Psoas muscle (tissue), 8 donors: ENCODE results near the gene OR1C1. TPM values are rescaled to one million over a fixed set of nuclear protein-coding genes. Genes with fewer than 3 reads are reported as not detected.
"Not testable (repeated sequence)": the region's sequence is repeated elsewhere in the genome, so short reads cannot be mapped to it uniquely, and the experiment has no call there.

Source experiments
- ATAC-seq, 4 donors: fragments of 200-7000 bp; cut with Tn5 transposase; one replicate each; pipeline ENCODE4 v1.9.1; 2020; ENCODE audit warnings: moderate library complexity in 3 of 4, mild to moderate bottlenecking in 2 of 4
- DNase-seq, 2 donors: peaks; one replicate each; pipeline ENCODE4 v3.0.0-alpha.2; 2020
- H3K27ac ChIP-seq: fragments of 200-600 bp; one replicate; pipeline ENCODE4 v1.8.0; 2022
- H3K27me3 ChIP-seq, 3 donors: fragments of 200-600 bp in 1 of 3; one replicate each; pipeline versions ENCODE4 v1.6.1 to v1.8.0; 2013 to 2022; ENCODE audit warnings: low read length in 2 of 3, mild to moderate bottlenecking in 2 of 3, moderate library complexity in 1 of 3; ENCODE audit not compliant: insufficient read depth in 3 of 3
- H3K36me3 ChIP-seq, 2 donors: fragments of 200-600 bp in 1 of 2; one replicate each; pipeline versions ENCODE4 v1.6.1 to v1.8.0; 2013 to 2022; ENCODE audit warnings: low read depth in 1 of 2, mild to moderate bottlenecking in 1 of 2, moderate library complexity in 1 of 2; ENCODE audit not compliant: insufficient read depth in 1 of 2
- H3K4me1 ChIP-seq: fragments of 200-600 bp; one replicate; pipeline ENCODE4 v1.8.0; 2022
- H3K4me3 ChIP-seq: fragments of 200-600 bp; one replicate; pipeline ENCODE4 v1.8.0; 2022; ENCODE audit warnings: mild to moderate bottlenecking
- H3K9me3 ChIP-seq: fragments of 200-600 bp; one replicate; pipeline ENCODE4 v1.8.0; 2022
- whole genome bisulfite sequencing, 3 donors: extraction: QIAGEN DNeasy Blood & Tissue Kit; methylation state at CpG; one replicate each; pipeline versions ENCODE4 v1.1.6 to v1.1.7; 2013; 5-methylcytosine and 5-hydroxymethylcytosine counted together
- intact Hi-C, 2 donors: fragments of 100-400 bp; cut with DNase I; formaldehyde crosslinking; loops; one replicate each; pipeline versions ENCODE4 v1.11.0 to v1.14.2; 2022
- polyA plus RNA-seq, 3 donors: library from polyadenylated mRNA; stranded (reverse); fragments of 200-250 nt; gene quantifications; one replicate each; pipeline ENCODE4 v1.2.3, GENCODE V29; 2013
- total RNA-seq, 4 donors: library from RNA; stranded (reverse); fragmentation: NEBNext Ultra II Directional in 2 of 4; extraction: Animal tissue kit (Norgen Biotek cat#: 25700) in 2 of 4; gene quantifications; one replicate each; pipeline versions ENCODE4 v1.2.1 to v1.2.4, GENCODE V29; 2021 to 2023
- TF ChIP-seq, protein P1 (sequence below): fragments of 200-600 bp; IDR thresholded peaks from one replicate; pipeline ENCODE4 v1.8.0; 2022; ENCODE audit warnings: antibody characterized with exemption
- donor health status: healthy with polysubstance abuse.
- donor health status: DM: no; HTN: no; CAD: no; lungs with moderate emphysema.
- donor health status: Bipolar disorder and iron deficiency.
- donor health status: healthy.
- donor health status: DM: yes; HTN: yes; CAD: no.
- donor health status: DM: no; HTN: no; CAD: no.
- donor health status: DM: no; HTN: no; CAD: no.
- donor health status: DM: yes; HTN: yes; CAD: no.

The OR1C1 gene
- total and polyA plus RNA-seq, 7 donors = not detected

DNA sequence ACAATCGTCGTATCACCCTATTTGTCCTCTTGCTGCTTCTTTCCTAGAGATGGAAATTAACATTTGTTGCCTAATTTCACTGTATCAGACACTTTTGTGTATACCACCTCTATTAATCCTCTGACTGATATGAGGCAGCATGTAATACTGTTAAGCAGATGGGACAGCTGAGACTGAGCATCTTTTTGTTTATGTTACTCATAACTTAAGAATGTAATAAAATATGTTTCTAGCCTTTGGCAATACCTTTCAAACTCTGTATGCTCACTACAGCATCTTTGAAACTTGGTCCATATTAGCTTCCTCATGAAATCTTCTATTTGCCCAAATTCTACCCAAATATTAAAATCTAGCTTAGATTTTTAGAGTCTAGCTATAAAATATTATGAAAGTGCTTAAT is 19.6 kb downstream of the OR1C1 start:
- H3K27me3 ChIP-seq = no peaks in the 10 kb centered on the region
- WGBS, 3 donors = 78 to 85% (median 81%) methylated on average over 2 of the region's 2 CpGs
- TF ChIP-seq, protein P1, sequence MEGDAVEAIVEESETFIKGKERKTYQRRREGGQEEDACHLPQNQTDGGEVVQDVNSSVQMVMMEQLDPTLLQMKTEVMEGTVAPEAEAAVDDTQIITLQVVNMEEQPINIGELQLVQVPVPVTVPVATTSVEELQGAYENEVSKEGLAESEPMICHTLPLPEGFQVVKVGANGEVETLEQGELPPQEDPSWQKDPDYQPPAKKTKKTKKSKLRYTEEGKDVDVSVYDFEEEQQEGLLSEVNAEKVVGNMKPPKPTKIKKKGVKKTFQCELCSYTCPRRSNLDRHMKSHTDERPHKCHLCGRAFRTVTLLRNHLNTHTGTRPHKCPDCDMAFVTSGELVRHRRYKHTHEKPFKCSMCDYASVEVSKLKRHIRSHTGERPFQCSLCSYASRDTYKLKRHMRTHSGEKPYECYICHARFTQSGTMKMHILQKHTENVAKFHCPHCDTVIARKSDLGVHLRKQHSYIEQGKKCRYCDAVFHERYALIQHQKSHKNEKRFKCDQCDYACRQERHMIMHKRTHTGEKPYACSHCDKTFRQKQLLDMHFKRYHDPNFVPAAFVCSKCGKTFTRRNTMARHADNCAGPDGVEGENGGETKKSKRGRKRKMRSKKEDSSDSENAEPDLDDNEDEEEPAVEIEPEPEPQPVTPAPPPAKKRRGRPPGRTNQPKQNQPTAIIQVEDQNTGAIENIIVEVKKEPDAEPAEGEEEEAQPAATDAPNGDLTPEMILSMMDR = no peak
- no peaks in the 10 kb centered on the region for H3K36me3 ChIP-seq
- ATAC-seq (no peak), DNase-seq (no peak)
- intact Hi-C loops = no loop called here
- H3K9me3 ChIP-seq = no peaks in the 10 kb centered on the region
- no peak overlapping the region for H3K27ac ChIP-seq
- no peak overlapping the region for H3K4me3 ChIP-seq
- H3K4me1 ChIP-seq = no peaks in the 10 kb centered on the region

DNA sequence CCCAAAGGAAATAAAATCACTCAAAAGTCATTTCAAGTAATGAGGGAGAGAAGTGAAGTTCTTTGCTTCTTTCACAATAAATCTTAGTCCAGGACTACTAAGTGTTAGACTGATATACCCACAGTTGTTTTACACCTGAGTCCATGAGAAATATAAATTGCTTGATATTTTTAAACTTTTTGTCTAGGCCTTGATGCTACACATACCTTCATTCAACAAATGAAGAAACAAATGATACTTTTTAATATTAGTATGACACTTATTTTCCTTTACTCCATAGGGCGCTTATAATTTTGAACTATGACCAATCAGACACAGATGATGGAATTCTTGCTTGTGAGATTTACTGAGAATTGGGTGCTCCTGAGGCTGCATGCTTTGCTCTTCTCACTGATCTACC is 22.0 kb downstream of the OR1C1 start, which contains the start of gene OR14K1:
Gene OR14K1, plus strand, starts transcription at position 301 of the 400 bp plus-strand sequence. Its CDS starts 0 bp downstream, at position 301.
- Histone ChIP-seq H3K9me3 (no peaks in the 10 kb centered on the region), H3K27me3 (no peaks in the 10 kb centered on the region), H3K36me3 (no peaks in the 10 kb centered on the region), H3K4me3 (no peak within 1 kb of the TSS), H3K27ac (no peak within 1 kb of the TSS), H3K4me1 (no peaks in the 10 kb centered on the region)
- no peak for ATAC-seq
- 91 to 97% (median 92%) methylated on average over 1 of the region's 1 CpG for WGBS, 3 donors
- TF ChIP-seq, protein P1 = no peak
- intact Hi-C loops = no loop called here
- no peak for DNase-seq

DNA sequence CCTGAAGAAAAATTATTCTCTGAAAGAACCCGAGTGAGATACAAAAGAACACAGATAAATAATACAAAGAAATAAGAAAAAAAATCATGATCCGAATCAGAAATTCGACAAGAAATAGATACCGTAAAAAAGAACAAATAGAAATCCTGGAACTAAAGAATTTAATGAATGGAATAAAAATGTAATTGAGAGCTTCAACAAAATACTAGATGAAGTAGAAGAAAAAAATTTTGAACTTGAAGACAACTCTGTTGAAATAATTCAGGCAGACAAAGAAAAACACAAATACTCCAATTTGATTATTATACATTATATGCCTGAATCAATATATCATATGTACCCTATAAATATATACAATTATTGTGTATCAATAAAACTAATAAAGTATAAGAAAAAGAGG is 39.1 kb downstream of the OR1C1 start:
- Histone ChIP-seq H3K27ac (no peak overlapping the region), H3K4me3 (no peak overlapping the region), H3K27me3 (no peaks in the 10 kb centered on the region), H3K4me1 (no peaks in the 10 kb centered on the region), H3K9me3 (no peaks in the 10 kb centered on the region), H3K36me3 (no peaks in the 10 kb centered on the region)
- TF ChIP-seq, protein P1 = no peak
- DNase-seq (no peak), ATAC-seq (no peak)
- intact Hi-C loops = no loop called here
- 90 to 94% (median 92%) methylated on average over 4 of the region's 4 CpGs for WGBS, 3 donors

DNA sequence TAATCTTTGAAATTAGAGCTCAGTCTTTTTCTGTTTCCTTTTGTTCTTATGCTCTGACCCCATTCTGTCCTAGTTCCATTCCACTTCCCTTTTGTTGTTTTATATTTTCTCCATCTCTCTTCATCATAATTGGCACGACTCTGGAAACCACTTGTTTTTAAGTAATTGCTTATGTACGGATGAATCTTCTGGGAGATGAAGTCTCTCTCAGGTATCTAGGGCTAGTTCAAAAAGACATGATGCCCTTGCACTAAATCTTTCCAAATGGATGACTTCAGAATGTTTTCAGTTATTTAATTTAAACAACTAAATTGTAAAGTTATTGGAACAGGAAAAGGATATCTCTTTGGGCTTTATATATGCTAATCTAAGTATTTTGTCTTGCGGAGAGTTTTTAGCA is 43.8 kb downstream of the OR1C1 start, which contains the start of gene OR6F1:
Gene OR6F1, minus strand, starts transcription at position 101 of the 400 bp plus-strand sequence. CDS start 3,891 bp downstream, outside the sequence.
- WGBS, 3 donors = 81 to 88% (median 85%) methylated on average over 3 of the region's 3 CpGs
- Histone ChIP-seq H3K4me3 (no peak within 1 kb of the TSS), H3K36me3 (no peaks in the 10 kb centered on the region), H3K27me3 (no peaks in the 10 kb centered on the region), H3K9me3 (no peaks in the 10 kb centered on the region), H3K4me1 (no peaks in the 10 kb centered on the region), H3K27ac (no peak within 1 kb of the TSS)
- TF ChIP-seq, protein P1 = no peak
- ATAC-seq (no peak), DNase-seq (no peak)
- intact Hi-C loops = no loop called here

DNA sequence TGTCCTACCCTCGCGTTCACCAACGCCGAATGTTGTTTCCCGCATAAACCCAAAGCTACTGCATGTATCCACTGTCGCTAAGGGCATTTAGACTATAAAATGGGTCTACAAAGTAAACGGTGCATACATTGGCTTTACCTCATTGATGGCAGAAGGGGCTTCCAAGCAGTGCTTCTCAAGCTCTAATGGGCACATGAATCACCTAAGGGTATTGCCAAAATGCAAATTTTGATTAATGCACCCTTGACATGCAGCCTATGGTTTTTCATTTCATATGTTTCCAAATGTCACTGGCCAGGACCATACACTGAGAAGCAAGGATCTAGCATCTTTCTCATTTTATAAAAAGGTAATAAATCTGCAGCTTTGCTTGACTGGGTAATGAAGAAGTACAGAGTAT is 46.6 kb downstream of the OR1C1 start:
- 81 to 92% (median 92%) methylated on average over 7 of the region's 7 CpGs for WGBS, 3 donors
- H3K27me3 ChIP-seq = no peaks in the 10 kb centered on the region
- no peak overlapping the region for H3K27ac ChIP-seq
- H3K4me1 ChIP-seq = no peaks in the 10 kb centered on the region
- ATAC-seq (no peak), DNase-seq (no peak)
- no peaks in the 10 kb centered on the region for H3K9me3 ChIP-seq
- H3K4me3 ChIP-seq = no peak overlapping the region
- no peaks in the 10 kb centered on the region for H3K36me3 ChIP-seq
- TF ChIP-seq, protein P1 = no peak
- intact Hi-C loops = no loop called here

DNA sequence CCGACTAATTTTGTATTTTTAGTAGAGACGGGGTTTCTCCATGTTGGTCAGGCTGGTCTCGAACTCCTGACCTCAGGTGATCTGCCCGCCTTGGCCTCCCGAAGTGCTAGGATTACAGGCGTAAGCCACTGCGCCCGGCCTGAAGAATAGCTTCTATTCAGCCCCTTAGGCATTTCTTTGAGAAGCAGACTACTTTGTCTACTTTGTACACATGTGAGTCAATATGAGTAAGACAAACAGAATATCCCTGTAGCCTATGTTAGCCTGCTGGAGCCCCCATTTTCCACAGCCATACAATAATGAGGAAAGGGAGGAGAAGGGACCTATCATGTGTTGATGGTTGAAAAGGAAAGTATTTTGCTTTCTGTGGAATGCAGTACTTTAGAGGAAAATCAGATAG is 49.7 kb downstream of the OR1C1 start:
- 87 to 97% (median 93%) methylated on average over 8 of the region's 8 CpGs for WGBS, 3 donors
- H3K9me3 ChIP-seq, H3K27ac ChIP-seq, DNase-seq, H3K4me3 ChIP-seq, H3K27me3 ChIP-seq, H3K36me3 ChIP-seq, ATAC-seq, intact Hi-C loops, H3K4me1 ChIP-seq: not testable (repeated sequence)
